Cardiac septum (tissue), 1 donor: ENCODE data around the gene CD180. TPM values are rescaled to one million over a fixed set of nuclear protein-coding genes. Genes with fewer than 3 reads are reported as not detected.

Experiments
- DNase-seq: peaks from one replicate; pipeline ENCODE4 v3.0.0-alpha.2; 2020; ENCODE audit warnings: low spot score
- intact Hi-C: fragments of 100-400 bp; cut with DNase I; formaldehyde crosslinking; loops from one replicate; pipeline ENCODE4 v1.14.0; 2022
- total RNA-seq: library from RNA; stranded (reverse); fragmentation: NEBNext Ultra II Directional; extraction: Animal tissue kit (Norgen Biotek cat#: 25700); gene quantifications from one replicate; pipeline ENCODE4 v1.2.1, GENCODE V29; 2021
- donor health status: DM: no; HTN: no; CAD: no.

The CD180 gene
- total RNA-seq, 1 donor from 2014 or later, result 0.48 TPM

- intact Hi-C loops, result loop anchor here (5.0 kb wide), 2 partner anchors 159 to 334 kb away; no protein-coding TSS in a partner anchor
- DNase-seq, result no peak
Measured at GRCh38 chr5:67146574-67146973, 50.0 kb downstream of the CD180 start.

- intact Hi-C loops, result no loop called here
- no peak for DNase-seq
Measured at GRCh38 chr5:67144183-67144639, 52.4 kb downstream of the CD180 start.

- no peak for DNase-seq
- intact Hi-C loops, result no loop called here
Measured at GRCh38 chr5:67143549-67143948, 53.0 kb downstream of the CD180 start.

- intact Hi-C loops, result no loop called here
- no peak for DNase-seq
Measured at GRCh38 chr5:67142816-67143215, 53.8 kb downstream of the CD180 start.

- DNase-seq, result no peak
- intact Hi-C loops, result no loop called here
Measured at GRCh38 chr5:67141644-67142043, 55.0 kb downstream of the CD180 start.

- intact Hi-C loops, result no loop called here
- no peak for DNase-seq
Measured at GRCh38 chr5:67140413-67140812, 56.2 kb downstream of the CD180 start.

- intact Hi-C loops, result no loop called here
- DNase-seq, result no peak
Measured at GRCh38 chr5:67139030-67139429, 57.6 kb downstream of the CD180 start.

- intact Hi-C loops, result no loop called here
- DNase-seq, result no peak
Measured at GRCh38 chr5:67135381-67135984, 61.1 kb downstream of the CD180 start.

GRCh38 chr5:67133776-67134175 lies 62.8 kb downstream of the CD180 start:
- intact Hi-C loops, result no loop called here
- no peak for DNase-seq

- DNase-seq, result no peak
- intact Hi-C loops, result no loop called here
Measured at GRCh38 chr5:67133217-67133616, 63.4 kb downstream of the CD180 start.

- no peak for DNase-seq
- intact Hi-C loops, result no loop called here
Measured at GRCh38 chr5:67129768-67130167, 66.8 kb downstream of the CD180 start.
